HepG2 (cell line): ENCODE measurements around the gene NDUFS2. TPM values are rescaled to one million over a fixed set of nuclear protein-coding genes. Genes with fewer than 3 reads are reported as not detected.

ENCODE experiments used
- PITX1 ChIP-seq: sonication (generic); formaldehyde crosslinking; IDR thresholded peaks from 2 replicates; pipeline ENCODE4 v1.5.1; 2020; ENCODE audit warnings: mild to moderate bottlenecking, missing genetic modification reagents
- RFX1 ChIP-seq: fragments of 450-650 bp; IDR thresholded peaks from 2 replicates; pipeline ENCODE4 v1.6.1; 2017
- ZNF136 ChIP-seq: sonication (generic); formaldehyde crosslinking; IDR thresholded peaks from 2 replicates; pipeline ENCODE4 v1.8.1; 2022; ENCODE audit warnings: low read depth, mild to moderate bottlenecking, moderate library complexity, missing genetic modification reagents
- ZNF333 ChIP-seq: sonication (generic); formaldehyde crosslinking; IDR thresholded peaks from 2 replicates; pipeline ENCODE4 v1.4.0; 2020; ENCODE audit warnings: mild to moderate bottlenecking, missing genetic modification reagents, borderline replicate concordance
- polyA plus RNA-seq, 8 experiments: library from polyadenylated mRNA; depleted of rRNA in 3 of 8; stranded (reverse) in 7 of 8; unstranded in 1 of 8; fragments of >200 nt; fragmentation: Illumina TruSeq in 4 of 8; extraction: Trizol in 4 of 8; gene quantifications; 2 replicates each; pipeline versions ENCODE4 v1.2.1 to v1.2.3, GENCODE V29; 2011 to 2016; ENCODE audit warnings: low read depth in 4 of 8, missing spikeins in 1 of 8, mixed read lengths in 1 of 8; ENCODE audit not compliant: insufficient read depth in 1 of 8
- total RNA-seq, 5 experiments: library from RNA; depleted of rRNA; stranded (reverse); fragments of >200 nt; fragmentation: Illumina TruSeq; extraction: Trizol; gene quantifications; 2 replicates each; pipeline ENCODE4 v1.2.3, GENCODE V29; 2016; ENCODE audit warnings: low read depth in 1 of 5
- TF ChIP-seq, protein P1 (sequence below): sonication (generic); formaldehyde crosslinking; IDR thresholded peaks from 2 replicates; pipeline ENCODE4 v1.5.1; 2020; ENCODE audit warnings: mild to moderate bottlenecking, missing genetic modification reagents, borderline replicate concordance
- TF ChIP-seq, protein P2 (sequence below): sonication (generic); formaldehyde crosslinking; IDR thresholded peaks from 2 replicates; pipeline ENCODE4 v1.4.0; 2020; ENCODE audit warnings: missing genetic modification reagents
- TF ChIP-seq, protein P3 (sequence below): sonication (generic); formaldehyde crosslinking; IDR thresholded peaks from 2 replicates; pipeline ENCODE4 v1.9.0; 2021; ENCODE audit warnings: missing genetic modification reagents, mild to moderate bottlenecking, borderline replicate concordance

The NDUFS2 gene
- total and polyA plus RNA-seq, 2 of the 13 experiments (the other 11 are each of a cell fraction or from before 2014, with no cell fraction given): 89.9 to 118 TPM

DNA sequence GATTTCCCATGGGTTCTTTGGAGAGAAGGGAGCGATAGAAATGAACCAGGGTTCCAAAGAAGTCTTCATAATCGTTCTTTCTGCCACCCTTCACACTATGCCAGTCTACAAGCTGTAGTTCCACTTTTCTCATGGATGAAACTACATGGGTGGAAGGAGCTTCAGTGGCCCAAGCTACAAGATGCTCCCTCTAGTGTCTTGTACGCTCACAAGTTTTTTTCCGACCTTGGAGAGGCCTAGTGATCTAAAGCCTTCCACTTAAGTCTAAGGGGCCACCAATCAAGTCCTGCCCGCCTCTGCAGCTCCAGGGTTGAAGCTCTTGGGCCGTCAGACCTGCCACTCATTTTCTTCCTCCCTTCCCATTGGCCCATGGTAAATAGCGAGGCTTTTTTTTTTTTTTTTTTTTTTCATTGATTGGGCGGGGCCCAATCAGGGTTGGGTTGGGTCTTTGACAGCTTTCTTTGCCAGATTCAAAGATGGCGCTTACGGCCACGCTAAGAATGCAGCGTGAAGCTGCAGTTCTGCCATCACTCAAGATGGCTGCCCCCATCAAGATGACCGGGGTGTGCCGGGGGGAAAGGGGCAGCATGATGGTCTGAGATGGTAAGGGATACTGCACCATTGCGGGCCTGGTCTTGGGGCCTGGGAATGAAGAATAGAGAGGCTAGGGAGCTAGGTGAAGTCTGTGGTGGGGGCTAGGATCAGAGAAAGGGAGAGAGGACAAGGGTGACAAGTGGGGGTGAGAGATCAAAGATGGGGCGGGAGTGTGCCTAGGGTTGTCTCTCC is 23.6 kb downstream of the NDUFS2 start, which contains the start of gene TOMM40L (continued):
- TF ChIP-seq, protein P1, sequence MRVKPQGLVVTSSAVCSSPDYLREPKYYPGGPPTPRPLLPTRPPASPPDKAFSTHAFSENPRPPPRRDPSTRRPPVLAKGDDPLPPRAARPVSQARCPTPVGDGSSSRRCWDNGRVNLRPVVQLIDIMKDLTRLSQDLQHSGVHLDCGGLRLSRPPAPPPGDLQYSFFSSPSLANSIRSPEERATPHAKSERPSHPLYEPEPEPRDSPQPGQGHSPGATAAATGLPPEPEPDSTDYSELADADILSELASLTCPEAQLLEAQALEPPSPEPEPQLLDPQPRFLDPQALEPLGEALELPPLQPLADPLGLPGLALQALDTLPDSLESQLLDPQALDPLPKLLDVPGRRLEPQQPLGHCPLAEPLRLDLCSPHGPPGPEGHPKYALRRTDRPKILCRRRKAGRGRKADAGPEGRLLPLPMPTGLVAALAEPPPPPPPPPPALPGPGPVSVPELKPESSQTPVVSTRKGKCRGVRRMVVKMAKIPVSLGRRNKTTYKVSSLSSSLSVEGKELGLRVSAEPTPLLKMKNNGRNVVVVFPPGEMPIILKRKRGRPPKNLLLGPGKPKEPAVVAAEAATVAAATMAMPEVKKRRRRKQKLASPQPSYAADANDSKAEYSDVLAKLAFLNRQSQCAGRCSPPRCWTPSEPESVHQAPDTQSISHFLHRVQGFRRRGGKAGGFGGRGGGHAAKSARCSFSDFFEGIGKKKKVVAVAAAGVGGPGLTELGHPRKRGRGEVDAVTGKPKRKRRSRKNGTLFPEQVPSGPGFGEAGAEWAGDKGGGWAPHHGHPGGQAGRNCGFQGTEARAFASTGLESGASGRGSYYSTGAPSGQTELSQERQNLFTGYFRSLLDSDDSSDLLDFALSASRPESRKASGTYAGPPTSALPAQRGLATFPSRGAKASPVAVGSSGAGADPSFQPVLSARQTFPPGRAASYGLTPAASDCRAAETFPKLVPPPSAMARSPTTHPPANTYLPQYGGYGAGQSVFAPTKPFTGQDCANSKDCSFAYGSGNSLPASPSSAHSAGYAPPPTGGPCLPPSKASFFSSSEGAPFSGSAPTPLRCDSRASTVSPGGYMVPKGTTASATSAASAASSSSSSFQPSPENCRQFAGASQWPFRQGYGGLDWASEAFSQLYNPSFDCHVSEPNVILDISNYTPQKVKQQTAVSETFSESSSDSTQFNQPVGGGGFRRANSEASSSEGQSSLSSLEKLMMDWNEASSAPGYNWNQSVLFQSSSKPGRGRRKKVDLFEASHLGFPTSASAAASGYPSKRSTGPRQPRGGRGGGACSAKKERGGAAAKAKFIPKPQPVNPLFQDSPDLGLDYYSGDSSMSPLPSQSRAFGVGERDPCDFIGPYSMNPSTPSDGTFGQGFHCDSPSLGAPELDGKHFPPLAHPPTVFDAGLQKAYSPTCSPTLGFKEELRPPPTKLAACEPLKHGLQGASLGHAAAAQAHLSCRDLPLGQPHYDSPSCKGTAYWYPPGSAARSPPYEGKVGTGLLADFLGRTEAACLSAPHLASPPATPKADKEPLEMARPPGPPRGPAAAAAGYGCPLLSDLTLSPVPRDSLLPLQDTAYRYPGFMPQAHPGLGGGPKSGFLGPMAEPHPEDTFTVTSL (CRISPR knock-in tag): no peak
- TF ChIP-seq, protein P2, sequence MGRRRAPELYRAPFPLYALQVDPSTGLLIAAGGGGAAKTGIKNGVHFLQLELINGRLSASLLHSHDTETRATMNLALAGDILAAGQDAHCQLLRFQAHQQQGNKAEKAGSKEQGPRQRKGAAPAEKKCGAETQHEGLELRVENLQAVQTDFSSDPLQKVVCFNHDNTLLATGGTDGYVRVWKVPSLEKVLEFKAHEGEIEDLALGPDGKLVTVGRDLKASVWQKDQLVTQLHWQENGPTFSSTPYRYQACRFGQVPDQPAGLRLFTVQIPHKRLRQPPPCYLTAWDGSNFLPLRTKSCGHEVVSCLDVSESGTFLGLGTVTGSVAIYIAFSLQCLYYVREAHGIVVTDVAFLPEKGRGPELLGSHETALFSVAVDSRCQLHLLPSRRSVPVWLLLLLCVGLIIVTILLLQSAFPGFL (CRISPR knock-in tag): no peak
- TF ChIP-seq PITX1 (CRISPR knock-in tag): peak; percentile 17; the same call in 1 of the 2 replicates
- no peak for TF ChIP-seq ZNF333
- TF ChIP-seq ZNF136: no peak
- TF ChIP-seq RFX1: no peak
- TF ChIP-seq, protein P3, sequence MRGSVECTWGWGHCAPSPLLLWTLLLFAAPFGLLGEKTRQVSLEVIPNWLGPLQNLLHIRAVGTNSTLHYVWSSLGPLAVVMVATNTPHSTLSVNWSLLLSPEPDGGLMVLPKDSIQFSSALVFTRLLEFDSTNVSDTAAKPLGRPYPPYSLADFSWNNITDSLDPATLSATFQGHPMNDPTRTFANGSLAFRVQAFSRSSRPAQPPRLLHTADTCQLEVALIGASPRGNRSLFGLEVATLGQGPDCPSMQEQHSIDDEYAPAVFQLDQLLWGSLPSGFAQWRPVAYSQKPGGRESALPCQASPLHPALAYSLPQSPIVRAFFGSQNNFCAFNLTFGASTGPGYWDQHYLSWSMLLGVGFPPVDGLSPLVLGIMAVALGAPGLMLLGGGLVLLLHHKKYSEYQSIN (CRISPR knock-in tag): no peak
- TF ChIP-seq, all 625 proteins: peak for 113
